Brain microvascular endothelial cell (primary cell): ENCODE results near the gene PHACTR3.

Source experiments
- DNase-seq: peaks from one replicate; pipeline ENCODE4 v3.0.0-alpha.2; 2020
- H3K27ac ChIP-seq: fragments of 250-450 bp; sonication (Bioruptor Pico); 2 replicates; pipeline ENCODE4 v1.5.1; 2020; ENCODE audit warnings: mild to moderate bottlenecking, moderate library complexity
- H3K27me3 ChIP-seq: fragments of 250-450 bp; sonication (Bioruptor Pico); replicated peaks from 2 replicates; pipeline ENCODE4 v1.5.1; 2020; ENCODE audit warnings: mild to moderate bottlenecking
- H3K36me3 ChIP-seq: fragments of 250-450 bp; sonication (Bioruptor Pico); replicated peaks from 2 replicates; pipeline ENCODE4 v1.5.1; 2020; ENCODE audit warnings: mild to moderate bottlenecking
- H3K4me3 ChIP-seq: 2 replicates; pipeline ENCODE4 v1.5.1; 2011; ENCODE audit warnings: low read depth, mild to moderate bottlenecking, control low read depth, low read length, moderate library complexity
- CTCF ChIP-seq: IDR thresholded peaks from 2 replicates; pipeline ENCODE4 v1.5.1; 2011; ENCODE audit warnings: low read depth, mild to moderate bottlenecking, moderate library complexity, low read length, control low read depth, inconsistent platforms; ENCODE audit errors: missing control alignments
- in situ Hi-C: cut with HindIII; loops from 2 replicates; pipeline ENCODE4 v1.10.0; 2017; ENCODE audit warnings: low sequenced_read_pairs, low pct_ligation_motif_present

Gene PHACTR3

GRCh38 chr20:59645761-59646171, 41.4 kb downstream of the PHACTR3 start:
- Histone ChIP-seq H3K4me3 (no peak overlapping the region), H3K36me3 (no peaks in the 10 kb centered on the region), H3K27me3 (no peaks in the 10 kb centered on the region), H3K27ac (no peak overlapping the region)
- in situ Hi-C loops, result no loop called here
- DNase-seq, result no peak
- TF ChIP-seq CTCF, result no peak

- H3K27ac ChIP-seq, result no peak overlapping the region
- in situ Hi-C loops, result no loop called here
- no peak overlapping the region for H3K4me3 ChIP-seq
- no peaks in the 10 kb centered on the region for H3K27me3 ChIP-seq
- H3K36me3 ChIP-seq, result no peaks in the 10 kb centered on the region
- no peak for TF ChIP-seq CTCF
- no peak for DNase-seq
Observed at GRCh38 chr20:59646487-59646886, 42.1 kb downstream of the PHACTR3 start.

GRCh38 chr20:59647271-59647670, 42.9 kb downstream of the PHACTR3 start:
- no peaks in the 10 kb centered on the region for H3K27me3 ChIP-seq
- H3K4me3 ChIP-seq, result no peak overlapping the region
- H3K27ac ChIP-seq, result no peak overlapping the region
- in situ Hi-C loops, result no loop called here
- no peak for DNase-seq
- H3K36me3 ChIP-seq, result no peaks in the 10 kb centered on the region
- no peak for TF ChIP-seq CTCF

- Histone ChIP-seq H3K4me3 (no peak overlapping the region), H3K27me3 (no peaks in the 10 kb centered on the region), H3K36me3 (no peaks in the 10 kb centered on the region), H3K27ac (no peak overlapping the region)
- DNase-seq, result no peak
- TF ChIP-seq CTCF, result no peak
- in situ Hi-C loops, result no loop called here
Observed at GRCh38 chr20:59648466-59649070, 44.2 kb downstream of the PHACTR3 start.

GRCh38 chr20:59650418-59650817, 46.1 kb downstream of the PHACTR3 start:
- H3K27me3 ChIP-seq, result no peaks in the 10 kb centered on the region
- TF ChIP-seq CTCF, result no peak
- no peak overlapping the region for H3K4me3 ChIP-seq
- no peak overlapping the region for H3K27ac ChIP-seq
- in situ Hi-C loops, result no loop called here
- no peak for DNase-seq
- no peaks in the 10 kb centered on the region for H3K36me3 ChIP-seq

GRCh38 chr20:59652381-59652780, 48.0 kb downstream of the PHACTR3 start:
- DNase-seq, result no peak
- H3K4me3 ChIP-seq, result no peak overlapping the region
- in situ Hi-C loops, result no loop called here
- TF ChIP-seq CTCF, result no peak
- H3K27me3 ChIP-seq, result no peaks in the 10 kb centered on the region
- no peaks in the 10 kb centered on the region for H3K36me3 ChIP-seq
- H3K27ac ChIP-seq, result no peak overlapping the region
